ENCODE data around the gene ZNF287.

ZNF287 gene

GRCh38 chr17:16507918-16508533 is 61.0 kb downstream of the ZNF287 start:
- in situ Hi-C loops (cut with MboI; ENCODE audit: low sequenced_read_pairs, unreplicated experiment), result no loop called here
- TF ChIP-seq CTCF (IDR thresholded peaks at IDR 0.05; ENCODE audit: borderline replicate concordance, control extremely low read depth, extremely low read depth, insufficient read depth, missing control alignments), result no peak
- no peak for DNase-seq (ENCODE audit: low spot score)

GRCh38 chr17:16506188-16506587 is 62.8 kb downstream of the ZNF287 start:
- in situ Hi-C loops (cut with MboI; ENCODE audit: low sequenced_read_pairs, unreplicated experiment), result no loop called here
- no peak for TF ChIP-seq CTCF (IDR thresholded peaks at IDR 0.05; ENCODE audit: borderline replicate concordance, control extremely low read depth, extremely low read depth, insufficient read depth, missing control alignments)
- DNase-seq (ENCODE audit: low spot score), result no peak

GRCh38 chr17:16504984-16505383 is 64.0 kb downstream of the ZNF287 start:
- TF ChIP-seq CTCF (IDR thresholded peaks at IDR 0.05; ENCODE audit: borderline replicate concordance, control extremely low read depth, extremely low read depth, insufficient read depth, missing control alignments), result no peak
- in situ Hi-C loops (cut with MboI; ENCODE audit: low sequenced_read_pairs, unreplicated experiment), result no loop called here
- DNase-seq (ENCODE audit: low spot score), result no peak

Measured in GM13976 (cell line).